GM23338 (cell line): ENCODE data around the gene GAREM1.

Experiments
- EZH2 ChIP-seq: fragments of 200-600 bp; sonication (generic); IDR thresholded peaks from one replicate; pipeline ENCODE4 v1.8.0; 2017; ENCODE audit warnings: antibody characterized with exemption, mild to moderate bottlenecking, low read depth; ENCODE audit not compliant: unreplicated experiment
- EZH2phosphoT487 ChIP-seq: fragments of 200-600 bp; sonication (generic); IDR thresholded peaks from one replicate; pipeline ENCODE4 v1.8.1; 2018; ENCODE audit warnings: antibody characterized with exemption; ENCODE audit not compliant: unreplicated experiment
- JUNB ChIP-seq: IDR thresholded peaks from one replicate; pipeline ENCODE4 v1.6.1; 2016; ENCODE audit warnings: antibody characterized with exemption; ENCODE audit not compliant: unreplicated experiment
- TF ChIP-seq, protein P1 (sequence below), 2 experiments: fragments of 200-600 bp in 1 of 2; sonication (generic) in 1 of 2; conservative IDR thresholded peaks; 2 replicates each; pipeline versions ENCODE4 v1.5.1 to v1.6.1; 2016 to 2017; ENCODE audit warnings: antibody characterized with exemption in 2 of 2, low read depth in 2 of 2, mild to moderate bottlenecking in 2 of 2, moderate library complexity in 1 of 2
- TF ChIP-seq, protein P2 (sequence below): IDR thresholded peaks from one replicate; pipeline ENCODE4 v1.6.1; 2018; ENCODE audit warnings: antibody characterized with exemption; ENCODE audit not compliant: unreplicated experiment

DNA sequence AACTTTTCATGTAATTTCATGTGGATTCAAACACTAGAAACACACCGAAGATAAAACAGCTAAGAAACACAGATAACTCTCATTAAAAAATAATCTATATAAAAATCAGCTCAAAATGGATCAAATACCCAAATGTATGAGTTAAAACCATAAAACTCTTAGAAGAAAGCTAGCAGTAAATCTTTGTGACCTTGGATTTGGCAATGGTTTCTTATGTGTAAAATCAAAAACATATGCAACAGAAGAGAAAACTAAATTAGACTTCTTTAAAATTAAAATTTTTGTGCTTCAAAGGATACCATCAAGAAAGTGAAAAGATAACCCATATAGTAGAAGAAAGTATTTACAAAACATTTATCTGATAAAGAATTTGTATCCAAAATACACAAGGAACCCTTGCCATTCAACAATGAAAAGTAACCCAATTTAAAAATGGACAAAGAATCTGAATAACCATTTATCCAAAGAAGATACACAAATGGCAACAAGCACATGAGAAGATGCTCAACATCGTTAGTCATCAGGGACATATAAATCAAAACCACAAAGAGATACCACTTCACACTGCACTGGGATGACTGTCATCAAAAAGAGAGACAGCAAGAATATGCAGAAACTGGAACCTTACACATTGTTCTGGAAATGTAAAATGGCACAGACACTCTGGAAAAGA is 27.5 kb downstream of the GAREM1 start:
- TF ChIP-seq, protein P1, sequence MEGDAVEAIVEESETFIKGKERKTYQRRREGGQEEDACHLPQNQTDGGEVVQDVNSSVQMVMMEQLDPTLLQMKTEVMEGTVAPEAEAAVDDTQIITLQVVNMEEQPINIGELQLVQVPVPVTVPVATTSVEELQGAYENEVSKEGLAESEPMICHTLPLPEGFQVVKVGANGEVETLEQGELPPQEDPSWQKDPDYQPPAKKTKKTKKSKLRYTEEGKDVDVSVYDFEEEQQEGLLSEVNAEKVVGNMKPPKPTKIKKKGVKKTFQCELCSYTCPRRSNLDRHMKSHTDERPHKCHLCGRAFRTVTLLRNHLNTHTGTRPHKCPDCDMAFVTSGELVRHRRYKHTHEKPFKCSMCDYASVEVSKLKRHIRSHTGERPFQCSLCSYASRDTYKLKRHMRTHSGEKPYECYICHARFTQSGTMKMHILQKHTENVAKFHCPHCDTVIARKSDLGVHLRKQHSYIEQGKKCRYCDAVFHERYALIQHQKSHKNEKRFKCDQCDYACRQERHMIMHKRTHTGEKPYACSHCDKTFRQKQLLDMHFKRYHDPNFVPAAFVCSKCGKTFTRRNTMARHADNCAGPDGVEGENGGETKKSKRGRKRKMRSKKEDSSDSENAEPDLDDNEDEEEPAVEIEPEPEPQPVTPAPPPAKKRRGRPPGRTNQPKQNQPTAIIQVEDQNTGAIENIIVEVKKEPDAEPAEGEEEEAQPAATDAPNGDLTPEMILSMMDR (conservative IDR thresholded peaks at IDR 0.05; ENCODE audit: low read depth in 2 of 2): no peak
- no peak for TF ChIP-seq EZH2
- TF ChIP-seq JUNB: no peak
- TF ChIP-seq EZH2phosphoT487: no peak
- TF ChIP-seq, protein P2, sequence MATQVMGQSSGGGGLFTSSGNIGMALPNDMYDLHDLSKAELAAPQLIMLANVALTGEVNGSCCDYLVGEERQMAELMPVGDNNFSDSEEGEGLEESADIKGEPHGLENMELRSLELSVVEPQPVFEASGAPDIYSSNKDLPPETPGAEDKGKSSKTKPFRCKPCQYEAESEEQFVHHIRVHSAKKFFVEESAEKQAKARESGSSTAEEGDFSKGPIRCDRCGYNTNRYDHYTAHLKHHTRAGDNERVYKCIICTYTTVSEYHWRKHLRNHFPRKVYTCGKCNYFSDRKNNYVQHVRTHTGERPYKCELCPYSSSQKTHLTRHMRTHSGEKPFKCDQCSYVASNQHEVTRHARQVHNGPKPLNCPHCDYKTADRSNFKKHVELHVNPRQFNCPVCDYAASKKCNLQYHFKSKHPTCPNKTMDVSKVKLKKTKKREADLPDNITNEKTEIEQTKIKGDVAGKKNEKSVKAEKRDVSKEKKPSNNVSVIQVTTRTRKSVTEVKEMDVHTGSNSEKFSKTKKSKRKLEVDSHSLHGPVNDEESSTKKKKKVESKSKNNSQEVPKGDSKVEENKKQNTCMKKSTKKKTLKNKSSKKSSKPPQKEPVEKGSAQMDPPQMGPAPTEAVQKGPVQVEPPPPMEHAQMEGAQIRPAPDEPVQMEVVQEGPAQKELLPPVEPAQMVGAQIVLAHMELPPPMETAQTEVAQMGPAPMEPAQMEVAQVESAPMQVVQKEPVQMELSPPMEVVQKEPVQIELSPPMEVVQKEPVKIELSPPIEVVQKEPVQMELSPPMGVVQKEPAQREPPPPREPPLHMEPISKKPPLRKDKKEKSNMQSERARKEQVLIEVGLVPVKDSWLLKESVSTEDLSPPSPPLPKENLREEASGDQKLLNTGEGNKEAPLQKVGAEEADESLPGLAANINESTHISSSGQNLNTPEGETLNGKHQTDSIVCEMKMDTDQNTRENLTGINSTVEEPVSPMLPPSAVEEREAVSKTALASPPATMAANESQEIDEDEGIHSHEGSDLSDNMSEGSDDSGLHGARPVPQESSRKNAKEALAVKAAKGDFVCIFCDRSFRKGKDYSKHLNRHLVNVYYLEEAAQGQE: no peak
